ENCODE measurements around the gene LIN28B. TPM values are rescaled to one million over a fixed set of nuclear protein-coding genes. Genes with fewer than 3 reads are reported as not detected.
A peak's percentile ranks its signal among the peaks of the same experiment; 100 is the strongest.
"Not testable (repeated sequence)": the region's sequence is repeated elsewhere in the genome, so short reads cannot be mapped to it uniquely, and the experiment has no call there.

LIN28B gene
- total RNA-seq, 1 donor from 2014 or later = 0.10 TPM

- DNase-seq (ENCODE audit: low spot score) (no peak), ATAC-seq (no peak)
Observed at GRCh38 chr6:105066233-105066632, 109.3 kb downstream of the LIN28B start.

- ATAC-seq = no peak
- DNase-seq (ENCODE audit: low spot score) = no peak
Observed at GRCh38 chr6:105066836-105067235, 109.9 kb downstream of the LIN28B start.

DNA sequence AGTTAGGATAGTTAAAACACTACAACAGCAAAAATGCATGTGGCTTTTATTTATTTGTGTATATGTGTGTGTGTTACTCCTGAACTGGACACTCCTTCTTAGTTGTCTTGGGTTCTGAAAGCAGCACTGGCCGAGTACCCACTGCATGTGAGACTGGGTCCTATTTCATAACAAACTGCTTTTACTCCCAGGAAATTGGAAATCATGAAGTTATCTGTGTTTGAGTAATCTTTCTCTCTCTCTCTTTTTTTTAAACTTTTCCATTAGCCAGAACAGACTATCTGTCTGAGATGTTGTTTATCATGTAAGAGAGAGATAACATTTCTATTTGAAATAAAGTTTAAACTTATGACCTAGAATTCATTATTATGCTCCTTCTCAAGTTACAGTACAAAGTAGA is 110.4 kb downstream of the LIN28B start:
- ATAC-seq = no peak
- no peak for DNase-seq (ENCODE audit: low spot score)

GRCh38 chr6:105068407-105068806 is 111.5 kb downstream of the LIN28B start:
- ATAC-seq = no peak

DNA sequence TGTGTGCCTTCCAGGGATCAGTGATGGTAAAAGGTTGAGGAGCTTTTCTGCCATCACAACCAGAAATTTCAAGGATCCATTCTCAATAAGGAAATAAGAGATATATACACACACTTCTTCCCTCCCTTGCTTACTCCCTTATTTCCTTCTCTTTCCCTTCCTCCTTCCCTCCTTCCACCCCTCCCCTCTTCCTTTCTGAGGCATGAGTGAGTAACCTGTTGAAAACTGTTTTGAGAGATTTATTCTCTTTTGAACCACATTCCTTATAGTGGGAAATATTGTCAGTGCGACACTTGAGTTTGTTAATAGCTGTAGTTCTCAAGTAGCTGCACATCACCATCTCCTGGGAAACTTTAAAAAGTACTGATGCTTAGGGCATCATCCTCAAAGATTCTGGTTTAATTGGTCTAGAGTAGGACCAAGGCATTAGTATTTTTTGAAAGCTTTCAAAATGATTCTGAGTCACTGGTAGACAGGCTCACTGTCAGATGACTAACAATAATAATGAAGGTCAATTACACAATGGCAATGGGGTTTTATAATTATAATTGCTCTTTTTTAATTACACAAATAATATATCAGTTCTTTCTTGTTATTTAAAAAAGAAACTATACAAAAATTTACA is 113.0 kb downstream of the LIN28B start:
- DNase-seq (ENCODE audit: low spot score) = no peak
- ATAC-seq = no peak

More at GRCh38 chr6:105068407-105068806, 111.5 kb downstream of the LIN28B start:
- DNase-seq (ENCODE audit: low spot score) = no peak

DNA sequence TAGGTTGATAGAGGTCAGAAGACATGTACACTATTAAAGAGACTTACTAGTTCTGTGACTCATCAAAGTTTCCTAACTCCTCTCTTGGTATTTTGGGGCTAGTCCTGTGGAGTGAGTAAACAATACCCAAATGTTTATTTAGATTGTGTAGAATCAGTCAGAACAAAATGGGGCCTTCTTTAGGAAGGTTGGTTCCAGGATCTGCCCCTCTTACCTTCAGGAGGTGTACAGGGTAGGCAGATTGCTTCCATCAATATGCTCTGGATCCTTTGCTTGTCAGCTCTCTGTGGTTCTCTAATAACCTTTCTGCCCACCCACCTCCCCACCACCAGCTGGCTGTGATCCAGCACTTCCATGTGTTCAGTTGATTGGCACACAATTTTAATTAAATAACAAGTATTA is 115.9 kb downstream of the LIN28B start:
- DNase-seq (ENCODE audit: low spot score) (no peak), ATAC-seq (no peak)

DNA sequence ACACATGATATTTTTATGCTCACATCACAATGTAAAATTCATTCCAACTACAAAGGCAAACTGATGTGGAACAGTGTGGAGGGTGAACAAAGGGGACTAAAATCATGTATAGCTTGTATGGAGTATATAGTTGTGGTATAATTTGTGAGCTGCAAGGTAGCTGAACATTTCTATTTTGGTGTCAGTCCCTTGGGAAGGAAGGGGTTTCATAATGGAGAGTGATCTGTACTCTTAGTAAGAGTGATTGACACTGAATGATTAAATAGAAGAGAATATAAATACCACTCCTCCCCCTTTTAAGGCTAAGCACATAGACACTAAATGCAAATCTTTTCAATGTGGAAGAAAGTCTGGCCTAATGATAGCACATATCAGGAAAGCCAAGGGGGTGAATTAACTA is 118.3 kb downstream of the LIN28B start:
- no peak for DNase-seq (ENCODE audit: low spot score)
- no peak for ATAC-seq

- not testable (repeated sequence) for ATAC-seq; DNase-seq (ENCODE audit: low spot score)
Observed at GRCh38 chr6:105076418-105076817, 119.5 kb downstream of the LIN28B start.

- no peak for DNase-seq (ENCODE audit: low spot score)
- ATAC-seq = peak; percentile 76
Observed at GRCh38 chr6:105077596-105078385, 120.9 kb downstream of the LIN28B start.

DNA sequence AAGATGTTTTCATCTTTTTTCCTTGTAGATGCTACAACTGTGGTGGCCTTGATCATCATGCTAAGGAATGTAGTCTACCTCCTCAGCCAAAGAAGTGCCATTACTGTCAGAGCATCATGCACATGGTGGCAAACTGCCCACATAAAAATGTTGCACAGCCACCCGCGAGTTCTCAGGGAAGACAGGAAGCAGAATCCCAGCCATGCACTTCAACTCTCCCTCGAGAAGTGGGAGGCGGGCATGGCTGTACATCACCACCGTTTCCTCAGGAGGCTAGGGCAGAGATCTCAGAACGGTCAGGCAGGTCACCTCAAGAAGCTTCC is 121.4 kb downstream of the LIN28B start:
- DNase-seq (ENCODE audit: low spot score) = no peak
- ATAC-seq = no peak

- ATAC-seq (no peak), DNase-seq (ENCODE audit: low spot score) (no peak)
Observed at GRCh38 chr6:105080279-105080678, 123.4 kb downstream of the LIN28B start.

- not testable (repeated sequence) for DNase-seq (ENCODE audit: low spot score); ATAC-seq
Observed at GRCh38 chr6:105081662-105082061, 124.8 kb downstream of the LIN28B start.

DNA sequence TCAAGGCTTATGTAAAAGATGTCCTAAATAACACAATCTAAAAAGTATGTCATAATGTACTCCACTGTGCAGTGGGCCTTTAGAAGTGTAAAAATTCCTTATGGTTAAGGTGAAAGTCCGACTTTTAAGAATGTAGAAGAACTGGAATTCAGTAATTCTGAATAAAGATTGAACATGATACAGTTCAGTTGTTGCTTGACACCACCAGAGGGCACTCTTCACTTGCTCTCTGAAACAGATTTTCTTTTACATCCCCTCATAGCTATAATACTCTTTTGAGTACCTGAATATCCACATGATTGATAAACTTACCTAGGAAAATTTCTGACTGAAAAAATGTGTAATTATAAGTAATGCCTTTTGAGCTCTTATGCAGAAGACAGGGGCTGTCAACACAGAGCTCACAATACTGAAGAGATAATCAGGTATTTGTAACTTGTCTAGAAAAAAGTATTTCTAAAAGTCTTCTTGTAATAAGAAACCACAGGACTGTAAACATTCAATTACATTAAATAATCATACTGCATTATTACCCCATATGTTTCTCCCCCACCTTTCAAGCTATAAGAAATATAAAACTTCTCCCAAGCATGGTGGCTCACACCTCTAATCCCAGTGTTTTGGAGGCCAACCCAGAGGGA is 130.8 kb downstream of the LIN28B start:
- ATAC-seq (peak; percentile 90), DNase-seq (ENCODE audit: low spot score) (no peak)

GRCh38 chr6:105091140-105091829 is 134.4 kb downstream of the LIN28B start:
- DNase-seq (ENCODE audit: low spot score) (no peak), ATAC-seq (no peak)

DNA sequence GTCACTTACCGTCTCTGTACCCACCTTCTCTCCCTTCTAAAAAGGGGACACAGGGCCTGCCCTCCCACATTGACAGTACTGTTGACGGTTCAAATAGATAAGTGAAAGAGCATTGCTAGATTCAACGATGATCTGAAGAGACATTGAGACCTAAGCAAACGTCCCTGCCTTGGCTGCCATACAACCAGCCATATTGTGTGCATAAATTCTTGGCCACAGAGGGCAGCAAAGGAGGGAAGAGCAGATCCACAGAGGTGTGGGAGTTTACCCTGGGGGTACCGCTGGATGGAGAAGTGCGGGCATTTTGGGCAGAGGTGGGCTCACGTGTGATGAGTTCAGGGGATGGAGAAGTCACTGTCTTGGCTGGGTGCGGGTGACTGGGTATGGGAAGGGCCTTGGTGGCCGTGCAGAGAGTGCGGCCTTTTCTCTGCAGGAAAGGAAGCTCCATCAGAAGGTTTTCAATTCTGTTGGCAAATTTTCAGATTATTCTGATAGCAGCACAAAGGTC is 137.3 kb downstream of the LIN28B start:
- ATAC-seq = no peak
- no peak for DNase-seq (ENCODE audit: low spot score)

- no peak for ATAC-seq
- DNase-seq (ENCODE audit: low spot score) = no peak
Observed at GRCh38 chr6:105095139-105095538, 138.2 kb downstream of the LIN28B start.

- ATAC-seq (no peak), DNase-seq (ENCODE audit: low spot score) (no peak)
Observed at GRCh38 chr6:105097288-105097687, 140.4 kb downstream of the LIN28B start.

- DNase-seq (ENCODE audit: low spot score) = no peak
- no peak for ATAC-seq
Observed at GRCh38 chr6:105099371-105099770, 142.5 kb downstream of the LIN28B start.

DNA sequence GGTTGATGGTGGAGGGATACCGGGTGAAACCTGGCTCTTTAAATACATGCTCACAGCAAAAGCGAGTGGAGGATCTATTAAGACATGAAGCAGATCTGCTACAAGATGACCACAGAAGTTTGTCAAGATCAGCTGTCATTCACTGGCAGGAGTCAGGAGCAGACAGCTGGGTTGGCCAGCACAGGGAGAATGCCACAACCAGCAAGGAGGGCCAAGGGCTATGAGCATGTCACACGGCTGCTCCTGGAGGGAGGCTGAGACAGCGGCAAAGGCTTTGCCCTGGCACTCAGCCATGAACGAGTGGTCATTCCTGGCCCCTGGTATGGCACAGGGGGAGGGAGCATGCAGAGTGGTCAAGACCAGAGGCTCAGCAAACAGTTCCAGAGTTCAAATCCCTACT is 145.3 kb downstream of the LIN28B start:
- ATAC-seq = no peak
- DNase-seq (ENCODE audit: low spot score) = no peak

GRCh38 chr6:105105094-105105493 is 148.2 kb downstream of the LIN28B start:
- ATAC-seq = no peak

DNA sequence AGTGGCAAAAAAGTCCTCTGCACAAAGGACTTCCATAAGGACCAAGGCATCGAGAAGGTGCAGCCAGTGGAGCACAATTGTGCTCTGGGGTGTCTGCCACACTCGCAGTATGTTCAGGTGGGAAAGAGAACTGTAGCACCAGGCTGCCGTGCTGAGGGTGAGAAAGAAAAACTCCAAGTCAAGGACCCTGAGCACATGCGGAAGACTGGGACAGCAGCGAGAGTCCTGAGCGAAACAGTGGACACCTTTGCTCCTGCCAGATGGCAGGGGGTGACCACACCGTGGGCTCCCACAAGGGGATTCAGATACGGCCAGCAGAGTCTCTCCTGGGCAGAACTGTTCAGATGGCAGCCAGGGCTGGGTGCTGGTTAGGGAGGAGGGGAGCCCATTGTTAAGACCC is 149.4 kb downstream of the LIN28B start:
- ATAC-seq (no peak), DNase-seq (ENCODE audit: low spot score) (no peak)

More at GRCh38 chr6:105105094-105105493, 148.2 kb downstream of the LIN28B start:
- DNase-seq (ENCODE audit: low spot score) = no peak

Measured in left lobe of liver (tissue), 2 donors.